RWPE1 (cell line): ENCODE results near the gene DGCR2.
A peak's percentile ranks its signal among the peaks of the same experiment; 100 is the strongest.

Experiments
- CTCF ChIA-PET: fragments of 350-600 bp; sonication (Branson Sonifier 250); formaldehyde crosslinking; extraction: SDS; loops from one replicate; lab custom pipeline; 2021; lab: Yijun Ruan, JAX
- POLR2A ChIA-PET: fragments of 400-600 bp; formaldehyde crosslinking; extraction: SDS; loops from one replicate; lab custom pipeline; 2020; ENCODE audit warnings: antibody characterized with exemption; ENCODE audit not compliant: low non-redundant PET; lab: Yijun Ruan, JAX
- DNase-seq: peaks from one replicate; pipeline ENCODE4 v3.0.0; 2012; ENCODE audit warnings: low spot score
- H3K27ac ChIP-seq: fragments of 450-650 bp; 2 replicates; pipeline ENCODE4 v1.5.1; 2017
- CTCF ChIP-seq: fragments of 450-650 bp; conservative IDR thresholded peaks from 2 replicates; pipeline ENCODE4 v1.5.1; 2017; ENCODE audit warnings: low read depth, mild to moderate bottlenecking

The DGCR2 gene

GRCh38 chr22:19111584-19111983 lies 10.6 kb downstream of the DGCR2 start:
- POLR2A ChIA-PET, result interaction anchor here (0.9 kb wide), 1 partner anchor 11 kb away, joined by 3 read pairs; the partner anchor contains the start of gene DGCR2
- no peak for TF ChIP-seq CTCF
- DNase-seq, result no peak
- CTCF ChIA-PET, result no interaction called here
- H3K27ac ChIP-seq, result peak overlapping the region; percentile 56

- ChIA-PET POLR2A (interaction anchor here (0.9 kb wide), 1 partner anchor 11 kb away, joined by 3 read pairs; the partner anchor contains the start of gene DGCR2), CTCF (no interaction called here)
- H3K27ac ChIP-seq, result peak overlapping the region; percentile 56
- DNase-seq, result no peak
- TF ChIP-seq CTCF, result no peak
Observed at GRCh38 chr22:19111140-19111539, 11.1 kb downstream of the DGCR2 start.

- ChIA-PET POLR2A (interaction anchor here (0.9 kb wide), 1 partner anchor 11 kb away, joined by 3 read pairs; the partner anchor contains the start of gene DGCR2), CTCF (no interaction called here)
- H3K27ac ChIP-seq, result peak overlapping the region; percentile 81; the same call in 1 of the 2 replicates
- DNase-seq, result no peak
- TF ChIP-seq CTCF, result no peak
Observed at GRCh38 chr22:19110646-19111045, 11.6 kb downstream of the DGCR2 start.

- no peak for TF ChIP-seq CTCF
- ChIA-PET CTCF (no interaction called here), POLR2A (no interaction called here)
- H3K27ac ChIP-seq, result peak overlapping the region; percentile 81
- no peak for DNase-seq
Observed at GRCh38 chr22:19110064-19110458, 12.2 kb downstream of the DGCR2 start.

GRCh38 chr22:19109198-19110063 lies 12.8 kb downstream of the DGCR2 start:
- peak overlapping the region; percentile 81 for H3K27ac ChIP-seq
- DNase-seq, result peak; percentile 55
- no peak for TF ChIP-seq CTCF
- CTCF ChIA-PET, result interaction anchor here (0.6 kb wide), 1 partner anchor 10 kb away, joined by 6 read pairs; no protein-coding TSS in a partner anchor
- POLR2A ChIA-PET, result no interaction called here

- no peak for TF ChIP-seq CTCF
- no peak for DNase-seq
- ChIA-PET POLR2A (no interaction called here), CTCF (interaction anchor here (0.6 kb wide), 1 partner anchor 11 kb away, joined by 6 read pairs; no protein-coding TSS in a partner anchor)
- no peak overlapping the region for H3K27ac ChIP-seq
Observed at GRCh38 chr22:19108807-19109197, 13.4 kb downstream of the DGCR2 start.
